HG02610 (cell line): ENCODE measurements around the gene PTPN14.
"Not testable (repeated sequence)": the region's sequence is repeated elsewhere in the genome, so short reads cannot be mapped to it uniquely, and the experiment has no call there.

Experiments used
- ATAC-seq: cut with Tn5 transposase; IDR thresholded peaks from one replicate; pipeline ENCODE4 v1.9.1; 2021; ENCODE audit warnings: mild to moderate bottlenecking, moderate library complexity; ENCODE audit not compliant: unreplicated experiment

Gene PTPN14

DNA sequence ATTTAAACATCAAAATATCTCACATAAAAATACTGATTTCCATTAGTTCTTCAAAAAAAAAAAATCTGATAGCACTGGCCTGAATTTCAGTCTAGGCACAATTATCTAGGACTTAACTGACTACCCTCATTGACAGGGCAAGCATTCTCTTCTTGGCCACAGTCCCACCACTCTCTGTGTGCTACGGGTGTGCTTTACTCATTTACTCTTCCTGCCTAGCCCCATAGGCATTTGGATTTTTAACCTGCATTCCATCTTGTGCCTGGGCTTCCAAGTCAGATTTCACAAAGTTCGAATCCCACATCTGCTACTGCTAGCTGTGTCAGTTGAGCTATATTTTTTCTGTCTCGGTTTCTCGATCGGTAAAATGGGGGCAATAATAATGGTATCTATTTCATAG is 38.0 kb downstream of the PTPN14 start:
- no peak for ATAC-seq

- ATAC-seq, result no peak
Measured at GRCh38 chr1:214511639-214511998, 39.8 kb downstream of the PTPN14 start.

DNA sequence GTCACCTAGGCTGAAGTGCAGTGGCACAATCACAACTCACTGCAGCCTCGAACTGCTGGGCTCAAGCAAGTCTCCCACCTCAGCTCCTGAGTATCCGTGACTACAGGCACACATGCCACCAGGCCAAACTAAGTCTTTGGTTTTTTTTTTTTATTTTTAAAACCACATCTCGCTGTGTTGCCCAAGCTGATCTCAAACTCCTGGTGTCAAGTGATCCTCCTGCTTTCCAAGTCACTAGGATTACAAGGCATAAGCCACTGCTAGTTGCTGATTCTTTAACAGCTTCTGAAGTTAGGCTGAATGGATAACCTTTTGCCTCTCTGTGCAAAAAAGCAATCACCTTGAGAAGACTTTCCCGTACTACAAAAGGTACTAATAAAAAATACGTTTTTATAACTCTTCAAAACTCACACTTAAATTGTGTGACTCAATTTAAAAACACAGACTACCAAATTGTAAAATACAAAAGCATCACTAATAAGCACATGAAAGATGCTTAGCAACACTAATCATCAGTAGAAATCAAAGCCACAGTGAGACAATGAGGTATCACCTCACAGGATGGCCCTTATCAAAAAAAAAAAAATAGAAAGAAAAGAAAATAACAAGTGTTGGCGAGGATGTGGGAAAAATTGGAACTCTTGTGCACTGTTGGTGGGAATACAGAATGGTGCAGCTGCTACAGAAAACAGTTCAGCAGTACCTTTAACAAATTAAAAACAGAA is 40.3 kb downstream of the PTPN14 start:
- no peak for ATAC-seq

DNA sequence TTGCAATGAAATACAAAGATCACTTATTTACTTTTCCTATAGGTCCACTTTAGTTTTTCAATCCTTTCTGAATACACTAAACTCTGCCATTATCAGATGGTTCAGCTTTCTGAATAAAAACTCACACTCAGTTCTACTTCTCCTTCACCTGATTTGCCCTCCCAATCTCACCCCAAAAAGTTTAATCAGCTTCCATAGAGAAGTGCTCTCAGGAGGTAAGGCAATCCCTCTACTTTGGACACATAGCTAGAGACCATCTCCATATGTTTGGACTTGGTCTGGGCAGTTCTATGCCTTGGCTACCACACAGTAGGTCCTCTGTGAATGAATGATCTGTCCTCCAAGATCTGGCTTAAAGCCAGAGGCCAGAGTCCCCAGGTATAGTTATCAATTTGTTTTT is 40.9 kb downstream of the PTPN14 start:
- ATAC-seq, result no peak

DNA sequence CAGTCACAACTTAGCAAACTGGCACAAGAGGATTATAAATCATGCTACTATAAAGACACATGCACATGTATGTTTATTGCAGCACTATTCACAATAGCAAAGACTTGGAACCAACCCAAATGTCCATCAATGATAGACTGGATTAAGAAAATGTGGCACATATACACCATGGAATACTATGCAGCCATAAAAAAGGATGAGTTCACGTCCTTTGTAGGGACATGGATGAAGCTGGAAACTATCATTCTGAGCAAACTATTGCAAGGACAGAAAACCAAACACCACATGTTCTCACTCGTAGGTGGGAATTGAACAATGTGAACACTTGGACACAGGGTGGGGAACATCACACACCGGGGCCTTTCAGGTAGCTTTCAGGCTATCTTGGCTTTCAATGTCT is 41.8 kb downstream of the PTPN14 start:
- not testable (repeated sequence) for ATAC-seq

DNA sequence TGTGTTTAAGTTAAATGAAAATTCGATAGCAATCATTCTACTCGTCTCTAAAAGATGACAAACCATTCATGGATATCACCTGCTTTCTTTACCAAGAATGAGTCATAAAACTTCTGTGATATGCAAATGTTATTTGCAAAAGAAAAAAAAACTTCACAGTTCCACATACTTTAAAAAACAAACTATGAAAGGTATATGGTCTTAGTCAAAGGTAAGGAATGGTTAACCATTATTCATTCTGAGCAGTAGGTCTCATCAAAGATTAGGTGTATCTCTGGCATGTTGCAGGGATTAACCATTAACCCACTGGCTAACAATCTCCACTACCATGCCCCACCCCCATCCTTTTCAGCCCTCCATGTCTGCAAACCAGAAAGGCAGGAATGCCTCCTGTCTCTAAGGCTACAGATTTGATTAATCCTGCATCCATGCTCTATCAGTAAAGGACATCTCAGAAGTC is 44.4 kb downstream of the PTPN14 start:
- no peak for ATAC-seq

DNA sequence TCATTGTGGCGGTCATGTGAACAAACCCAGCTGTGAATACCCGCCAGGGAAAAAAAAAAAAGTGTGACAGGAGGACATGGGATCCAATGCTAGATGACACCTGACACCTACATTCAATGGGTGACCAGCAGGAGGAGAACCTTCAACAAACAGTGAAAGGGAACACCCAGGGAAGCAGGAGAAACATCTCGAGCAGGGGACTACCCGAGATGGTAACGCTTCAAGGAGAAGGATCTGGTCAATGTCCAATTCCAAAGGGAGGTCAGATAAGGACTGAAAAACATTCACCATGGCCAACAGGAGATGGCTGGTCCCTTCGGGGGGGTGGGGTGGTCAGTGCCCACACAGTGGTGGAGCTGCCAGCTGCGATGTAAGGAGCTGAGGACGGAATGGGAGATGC is 46.3 kb downstream of the PTPN14 start:
- ATAC-seq, result no peak

DNA sequence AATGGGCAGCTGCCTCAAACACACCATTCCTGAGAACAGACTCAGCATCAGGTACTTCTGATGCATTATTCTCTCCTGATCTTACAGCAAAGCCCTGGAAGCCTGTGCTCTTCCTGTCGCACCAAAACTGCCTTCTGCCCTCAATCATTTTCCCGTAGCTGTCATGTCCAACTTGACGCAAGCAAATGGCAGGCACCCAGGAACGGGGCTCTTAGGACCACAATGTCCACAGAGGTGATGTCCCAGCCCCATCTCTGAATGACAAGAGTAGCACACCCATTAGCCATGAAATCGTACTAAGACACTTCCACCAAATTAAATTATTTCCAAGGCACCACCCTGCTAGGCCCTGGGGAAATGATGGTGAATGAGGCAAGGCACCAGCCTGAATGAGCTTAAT is 47.1 kb downstream of the PTPN14 start:
- no peak for ATAC-seq

DNA sequence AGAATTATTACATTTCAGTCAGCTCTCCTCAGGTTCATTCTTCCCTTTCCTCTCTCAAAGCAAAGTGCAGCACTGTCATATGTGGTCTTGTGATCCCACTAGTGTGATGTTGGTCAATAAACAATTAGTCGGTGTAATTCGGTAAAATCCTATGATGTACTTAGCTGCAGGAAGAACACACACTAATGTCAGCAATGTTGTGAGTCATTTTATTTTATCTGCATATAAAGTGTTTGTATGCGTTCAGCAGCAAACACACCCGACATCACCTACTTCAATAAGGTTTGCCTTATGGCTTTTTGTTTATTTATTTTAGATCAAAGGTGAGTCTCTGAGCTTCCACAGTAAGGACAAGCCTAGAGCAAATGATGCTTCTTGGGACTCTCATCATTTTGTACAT is 47.8 kb downstream of the PTPN14 start:
- ATAC-seq, result no peak

DNA sequence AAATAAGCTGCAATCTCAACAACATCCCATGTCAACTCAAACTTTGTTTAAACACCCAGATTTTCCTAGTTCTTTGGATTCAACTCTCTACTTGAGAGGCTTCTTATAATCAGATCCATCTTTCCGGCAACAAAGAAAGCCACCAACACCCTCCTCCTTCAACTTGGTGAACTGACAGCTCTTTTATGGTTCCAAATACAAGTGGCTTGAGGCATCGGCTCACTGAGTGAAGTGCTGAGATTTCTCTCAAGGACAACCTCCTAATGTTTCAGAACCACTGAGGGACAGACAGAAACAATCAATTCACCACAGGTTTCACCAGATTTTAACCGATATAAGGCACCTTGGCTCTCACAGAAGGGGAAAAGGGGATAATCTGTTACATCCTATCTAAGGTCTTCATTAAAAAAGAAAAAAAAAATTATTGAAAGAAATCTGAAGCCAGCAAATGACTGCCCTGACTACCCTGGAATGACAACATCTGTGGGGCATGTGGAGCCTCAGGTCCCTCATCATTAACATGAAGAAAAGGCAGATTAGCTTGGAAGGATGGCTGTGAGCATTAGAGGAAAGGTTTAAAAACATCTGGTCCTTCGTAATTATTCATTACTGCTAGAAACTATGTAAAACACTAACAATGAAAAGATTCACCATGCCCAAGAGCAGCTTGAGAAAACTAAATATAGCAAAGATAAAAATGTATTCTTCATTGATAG is 50.9 kb downstream of the PTPN14 start:
- ATAC-seq, result no peak

- no peak for ATAC-seq
Measured at GRCh38 chr1:214499732-214500131, 51.7 kb downstream of the PTPN14 start.

GRCh38 chr1:214498021-214498420 is 53.4 kb downstream of the PTPN14 start:
- ATAC-seq, result no peak

DNA sequence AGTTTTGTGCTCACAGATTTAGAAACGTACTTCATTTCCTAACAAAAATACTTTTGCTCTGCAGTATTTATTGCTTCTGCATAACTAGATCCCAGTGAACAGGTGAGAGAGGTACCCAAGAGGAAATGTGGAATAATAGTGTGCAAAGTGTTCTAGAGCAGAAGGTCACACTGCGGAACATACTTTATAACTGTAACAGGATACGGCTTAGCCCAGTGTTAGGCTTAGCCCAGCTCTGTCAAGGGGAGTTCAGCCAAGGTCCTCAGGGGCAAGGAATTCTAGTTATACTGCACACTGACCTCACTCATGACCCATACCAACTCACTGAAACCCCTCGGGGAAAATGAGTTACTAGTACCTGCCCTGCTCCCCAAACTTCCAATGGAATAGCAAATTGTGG is 55.3 kb downstream of the PTPN14 start:
- ATAC-seq, result no peak

- no peak for ATAC-seq
Measured at GRCh38 chr1:214494706-214495105, 56.7 kb downstream of the PTPN14 start.

DNA sequence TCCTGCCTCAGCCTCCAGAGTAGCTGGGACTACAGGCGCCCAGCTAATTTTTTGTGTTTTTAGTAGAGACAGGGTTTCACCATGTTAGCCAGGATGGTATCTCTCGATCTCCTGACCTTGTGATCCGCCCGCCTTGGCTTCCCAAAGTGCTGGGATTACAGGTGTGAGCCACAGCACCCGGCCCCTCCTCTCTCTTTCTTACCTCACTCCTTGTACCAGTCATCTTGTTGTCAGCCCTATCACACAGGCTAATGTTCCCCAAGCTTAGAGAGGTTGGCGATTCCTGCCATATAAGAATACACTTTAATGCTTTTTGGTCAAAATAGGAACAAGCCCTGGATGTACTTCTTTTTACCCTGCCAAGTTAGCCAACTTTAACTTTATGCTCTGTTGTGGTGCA is 57.2 kb downstream of the PTPN14 start:
- ATAC-seq, result not testable (repeated sequence)

DNA sequence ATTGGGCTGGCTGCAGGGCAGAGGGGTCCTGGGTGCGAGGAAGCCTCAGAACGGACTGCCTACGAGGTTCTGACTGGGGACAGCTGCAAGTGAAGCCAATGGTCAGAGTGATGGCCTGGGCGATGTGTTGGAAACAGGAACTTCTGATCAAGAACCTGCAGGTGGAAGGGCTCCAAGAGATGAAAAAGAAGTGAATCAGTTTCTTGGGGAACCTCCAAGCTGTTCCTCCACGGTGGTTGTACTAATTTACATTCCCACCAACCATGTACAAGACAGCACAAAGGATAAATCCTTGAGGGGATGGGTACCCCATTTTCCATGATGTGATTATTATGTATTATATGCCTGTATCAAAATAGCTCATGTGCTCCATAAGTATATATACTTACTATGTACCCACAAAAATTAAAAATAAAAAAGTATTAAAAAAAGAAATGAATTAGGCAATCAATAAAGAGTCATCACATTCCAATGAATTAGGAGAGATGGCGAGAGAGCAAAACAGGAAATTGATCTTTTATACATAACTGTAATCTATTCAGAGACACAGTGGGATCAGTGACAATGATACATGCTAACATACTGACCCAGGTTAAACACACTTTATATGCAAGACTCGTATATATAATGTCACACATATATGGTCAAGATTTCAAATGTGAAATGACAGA is 58.1 kb downstream of the PTPN14 start:
- ATAC-seq, result no peak

DNA sequence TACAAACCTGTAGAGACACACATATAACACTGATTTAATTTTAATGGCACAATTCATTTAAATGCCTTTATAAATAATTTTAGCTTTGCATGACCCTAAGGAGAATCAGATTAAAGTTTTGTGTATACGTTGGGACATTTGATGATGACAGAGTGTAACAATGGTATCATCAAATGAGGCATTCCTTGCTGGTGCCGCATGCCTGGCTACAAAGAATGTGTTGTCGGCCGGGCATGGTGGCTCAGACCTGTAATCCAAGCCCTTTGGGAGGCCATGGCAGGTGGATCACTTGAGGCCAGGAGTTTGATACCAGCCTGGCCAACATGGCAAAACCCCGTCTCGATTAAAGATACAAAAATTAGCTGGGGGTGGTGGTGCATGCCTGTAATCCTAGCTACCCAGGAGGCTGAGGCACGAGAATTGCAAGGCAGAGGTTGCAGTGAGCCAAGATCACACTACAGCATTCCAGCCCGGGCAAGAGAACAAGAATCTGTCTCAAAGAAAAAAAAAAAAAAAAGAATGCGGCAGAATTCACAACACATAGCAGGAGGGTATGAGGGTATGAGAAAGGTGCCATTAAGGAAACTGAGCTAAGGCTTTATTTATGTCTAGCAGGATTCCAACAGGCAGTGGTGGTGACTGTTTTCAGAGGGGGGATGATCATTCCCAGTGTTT is 58.9 kb downstream of the PTPN14 start:
- no peak for ATAC-seq

DNA sequence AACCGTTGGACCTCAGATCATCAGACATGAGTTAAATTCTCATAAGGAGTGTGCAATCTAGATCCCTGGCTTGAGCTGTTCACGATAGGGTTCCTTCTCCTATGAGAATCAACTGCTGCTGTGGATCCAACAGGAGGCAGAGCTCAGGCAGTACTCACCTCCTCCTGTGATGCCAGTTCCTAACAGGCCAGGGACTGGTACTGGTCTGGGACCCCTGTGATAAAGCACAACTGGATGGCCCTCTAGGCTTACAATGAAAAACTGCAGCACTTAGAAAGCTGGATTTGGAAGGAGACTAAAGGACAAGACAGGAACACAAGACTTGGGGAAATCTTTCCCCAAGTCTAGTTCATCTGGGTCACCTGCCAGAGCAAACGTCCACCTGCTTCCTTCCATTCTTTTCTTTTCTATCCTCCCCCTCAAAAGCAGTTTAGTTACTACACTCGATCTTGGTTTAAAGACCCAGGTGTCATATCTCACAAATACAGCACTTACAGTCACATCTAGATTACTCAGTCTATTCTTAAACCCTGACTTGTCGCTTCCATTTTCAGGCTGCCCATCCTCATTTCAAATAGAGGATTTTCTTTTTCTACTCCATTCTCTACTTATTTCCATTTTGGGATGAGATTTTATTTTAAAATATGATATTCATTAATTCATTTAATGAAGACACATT is 59.8 kb downstream of the PTPN14 start:
- no peak for ATAC-seq

- no peak for ATAC-seq
Measured at GRCh38 chr1:214485151-214485550, 66.3 kb downstream of the PTPN14 start.

DNA sequence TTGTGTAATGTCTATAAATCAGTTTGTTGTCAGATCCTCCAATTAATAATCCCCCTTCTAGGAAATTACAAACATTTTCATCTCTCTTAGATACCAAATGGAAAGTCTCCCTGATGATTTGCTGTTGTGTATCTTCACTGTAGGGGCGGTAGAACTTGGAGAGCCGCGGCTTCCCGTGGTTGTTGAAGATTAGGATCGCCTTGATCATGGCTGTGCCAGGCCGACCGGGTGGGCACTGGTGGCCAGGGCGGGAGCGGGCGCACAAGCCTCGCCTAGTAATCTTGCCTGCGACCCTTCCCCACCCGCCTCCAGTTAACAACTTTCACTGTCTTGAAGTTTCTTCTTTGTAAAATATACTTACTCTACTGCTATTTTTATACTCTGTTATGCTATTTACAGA is 68.2 kb downstream of the PTPN14 start:
- ATAC-seq, result not testable (repeated sequence)
